ENCODE measurements around the gene APBB1.

Gene APBB1

DNA sequence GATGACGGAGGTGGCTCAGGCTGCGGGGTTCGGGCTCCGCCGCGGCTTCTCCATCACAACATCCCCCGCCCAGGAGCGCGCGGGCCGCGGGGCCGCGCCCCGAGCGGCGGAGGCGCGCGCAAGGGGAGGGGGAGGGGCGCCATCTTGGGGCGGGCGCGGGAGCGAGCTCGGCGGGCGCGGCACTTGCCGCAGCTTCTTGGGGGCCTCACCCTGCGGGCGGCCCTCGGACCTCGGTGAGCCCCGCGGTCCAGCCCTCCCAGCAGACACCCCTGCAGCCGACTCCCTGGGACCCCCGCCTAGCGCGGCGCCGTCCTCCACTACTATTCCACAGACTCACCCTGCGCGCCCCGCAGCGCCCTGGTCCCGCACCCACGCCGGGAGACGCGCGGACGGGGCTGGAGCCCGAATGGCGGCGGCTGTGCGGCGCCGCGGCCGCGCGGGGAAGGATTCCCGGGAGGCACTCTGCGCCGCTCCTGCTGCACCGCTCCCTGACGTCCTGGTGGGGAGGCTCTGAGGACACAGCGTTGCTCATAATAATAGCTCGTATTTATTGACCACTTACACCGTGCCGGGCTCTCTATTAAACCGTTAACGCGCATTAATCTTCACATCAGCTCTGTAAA, at the start of gene APBB1:
Gene APBB1, minus strand, starts transcription at position 86 of the 623 bp plus-strand sequence. CDS start 7,747 bp downstream, outside the sequence.
- DNase-seq (ENCODE audit: low spot score), result peak; percentile 86
- in situ Hi-C loops (cut with MboI; ENCODE audit: low pct_unique_long_range_greater_than_20kb, low sequenced_read_pairs, unreplicated experiment), result no loop called here
- TF ChIP-seq, protein P1, sequence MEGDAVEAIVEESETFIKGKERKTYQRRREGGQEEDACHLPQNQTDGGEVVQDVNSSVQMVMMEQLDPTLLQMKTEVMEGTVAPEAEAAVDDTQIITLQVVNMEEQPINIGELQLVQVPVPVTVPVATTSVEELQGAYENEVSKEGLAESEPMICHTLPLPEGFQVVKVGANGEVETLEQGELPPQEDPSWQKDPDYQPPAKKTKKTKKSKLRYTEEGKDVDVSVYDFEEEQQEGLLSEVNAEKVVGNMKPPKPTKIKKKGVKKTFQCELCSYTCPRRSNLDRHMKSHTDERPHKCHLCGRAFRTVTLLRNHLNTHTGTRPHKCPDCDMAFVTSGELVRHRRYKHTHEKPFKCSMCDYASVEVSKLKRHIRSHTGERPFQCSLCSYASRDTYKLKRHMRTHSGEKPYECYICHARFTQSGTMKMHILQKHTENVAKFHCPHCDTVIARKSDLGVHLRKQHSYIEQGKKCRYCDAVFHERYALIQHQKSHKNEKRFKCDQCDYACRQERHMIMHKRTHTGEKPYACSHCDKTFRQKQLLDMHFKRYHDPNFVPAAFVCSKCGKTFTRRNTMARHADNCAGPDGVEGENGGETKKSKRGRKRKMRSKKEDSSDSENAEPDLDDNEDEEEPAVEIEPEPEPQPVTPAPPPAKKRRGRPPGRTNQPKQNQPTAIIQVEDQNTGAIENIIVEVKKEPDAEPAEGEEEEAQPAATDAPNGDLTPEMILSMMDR (IDR thresholded peaks at IDR 0.05; ENCODE audit: extremely low read depth, insufficient read depth, missing control alignments), result no peak

DNA sequence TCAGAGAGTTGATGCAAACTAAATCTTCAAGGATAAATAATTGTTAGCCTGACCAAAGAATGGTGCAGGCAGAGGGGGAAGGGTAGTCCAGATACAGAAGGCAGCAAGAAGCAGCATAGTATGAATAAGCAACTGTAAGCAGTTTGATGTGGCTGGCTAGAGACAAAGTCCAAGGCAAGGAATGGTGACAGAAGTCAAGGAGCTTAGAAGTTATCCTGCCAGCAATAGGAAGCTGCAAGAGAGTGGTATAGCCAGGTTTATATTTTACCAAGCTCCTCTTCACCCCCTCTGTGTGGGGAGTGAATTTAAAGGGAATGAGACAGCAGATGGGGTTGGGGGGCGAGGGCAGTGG, 40.2 kb upstream of the APBB1 start:
- in situ Hi-C loops (cut with MboI; ENCODE audit: low pct_unique_long_range_greater_than_20kb, low sequenced_read_pairs, unreplicated experiment), result no loop called here
- TF ChIP-seq, protein P1 (IDR thresholded peaks at IDR 0.05; ENCODE audit: extremely low read depth, insufficient read depth, missing control alignments), result no peak

DNA sequence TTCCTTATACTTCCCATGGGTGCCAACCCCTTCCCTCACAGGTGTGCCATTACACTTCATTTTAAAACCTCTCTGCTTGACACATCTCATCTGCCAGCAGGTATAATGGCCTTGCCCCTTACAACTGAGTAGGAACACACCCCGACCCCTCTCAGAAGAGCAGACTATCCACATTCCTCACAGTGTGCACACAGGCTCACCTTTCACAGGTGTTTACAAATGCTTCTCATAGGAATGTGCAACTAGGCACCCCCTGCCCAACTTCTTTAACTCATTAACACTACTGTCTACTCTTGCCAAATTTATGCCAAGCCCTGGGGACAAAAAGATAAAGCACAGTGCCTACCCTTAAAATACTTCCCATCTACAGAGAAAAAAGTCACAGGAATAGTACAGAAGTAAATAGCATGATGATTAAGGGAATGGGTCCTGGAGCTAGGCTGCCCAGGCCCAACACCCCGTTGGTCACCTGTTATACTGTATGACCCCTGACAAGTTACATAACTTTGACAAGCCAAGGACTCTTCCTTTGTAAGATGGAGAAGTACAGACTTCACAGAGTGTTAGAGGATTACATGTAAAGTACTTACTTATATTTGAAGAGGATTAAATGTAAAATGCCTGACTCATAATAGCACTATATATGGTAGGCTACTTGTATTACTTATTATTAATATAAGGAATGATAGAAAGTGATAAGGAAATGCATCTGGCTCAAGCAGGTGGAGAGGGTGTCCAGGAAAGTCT, 39.6 kb upstream of the APBB1 start:
- in situ Hi-C loops (cut with MboI; ENCODE audit: low pct_unique_long_range_greater_than_20kb, low sequenced_read_pairs, unreplicated experiment), result no loop called here
- TF ChIP-seq, protein P1 (IDR thresholded peaks at IDR 0.05; ENCODE audit: extremely low read depth, insufficient read depth, missing control alignments), result no peak
- no peak for DNase-seq (ENCODE audit: low spot score)

More for the DNA sequence above, 40.2 kb upstream of the APBB1 start:
- no peak for DNase-seq (ENCODE audit: low spot score)

DNA sequence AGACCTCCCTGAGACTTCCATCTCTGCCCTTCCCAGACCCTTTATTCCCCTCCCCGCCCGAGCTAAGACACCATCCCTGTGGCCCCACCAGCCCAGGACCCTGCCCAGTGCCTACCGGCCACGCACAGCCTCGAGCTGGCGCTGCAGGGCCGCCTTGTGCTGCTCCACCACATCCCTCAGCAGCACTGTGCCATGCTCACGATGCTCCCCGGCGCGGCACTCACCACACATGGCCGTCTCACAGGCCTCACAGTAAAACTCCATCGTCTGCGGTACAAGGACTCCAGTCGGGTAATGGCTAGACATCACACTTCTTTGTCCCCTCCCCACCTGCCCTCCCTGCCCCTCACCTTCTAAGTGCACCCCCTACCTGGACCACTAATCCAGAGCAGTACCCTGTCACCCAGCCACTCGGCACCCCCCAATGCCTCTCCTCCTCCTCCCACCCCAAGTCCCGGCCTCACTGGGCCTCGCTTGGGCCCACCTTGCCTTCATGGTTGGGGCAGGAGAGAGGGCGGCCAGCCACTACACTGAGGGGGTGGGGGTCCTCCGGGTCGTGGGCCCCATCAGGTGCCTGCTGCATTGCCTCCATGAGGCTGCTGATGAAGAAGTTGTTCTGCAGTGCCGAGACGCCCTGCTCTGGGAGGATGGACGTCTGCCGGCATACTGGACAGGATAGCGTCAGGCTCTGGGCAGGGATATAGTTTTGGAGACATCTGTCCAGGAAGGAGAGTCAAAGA, 38.9 kb upstream of the APBB1 start:
- TF ChIP-seq, protein P1 (IDR thresholded peaks at IDR 0.05; ENCODE audit: extremely low read depth, insufficient read depth, missing control alignments), result no peak
- in situ Hi-C loops (cut with MboI; ENCODE audit: low pct_unique_long_range_greater_than_20kb, low sequenced_read_pairs, unreplicated experiment), result no loop called here
- no peak for DNase-seq (ENCODE audit: low spot score)

DNA sequence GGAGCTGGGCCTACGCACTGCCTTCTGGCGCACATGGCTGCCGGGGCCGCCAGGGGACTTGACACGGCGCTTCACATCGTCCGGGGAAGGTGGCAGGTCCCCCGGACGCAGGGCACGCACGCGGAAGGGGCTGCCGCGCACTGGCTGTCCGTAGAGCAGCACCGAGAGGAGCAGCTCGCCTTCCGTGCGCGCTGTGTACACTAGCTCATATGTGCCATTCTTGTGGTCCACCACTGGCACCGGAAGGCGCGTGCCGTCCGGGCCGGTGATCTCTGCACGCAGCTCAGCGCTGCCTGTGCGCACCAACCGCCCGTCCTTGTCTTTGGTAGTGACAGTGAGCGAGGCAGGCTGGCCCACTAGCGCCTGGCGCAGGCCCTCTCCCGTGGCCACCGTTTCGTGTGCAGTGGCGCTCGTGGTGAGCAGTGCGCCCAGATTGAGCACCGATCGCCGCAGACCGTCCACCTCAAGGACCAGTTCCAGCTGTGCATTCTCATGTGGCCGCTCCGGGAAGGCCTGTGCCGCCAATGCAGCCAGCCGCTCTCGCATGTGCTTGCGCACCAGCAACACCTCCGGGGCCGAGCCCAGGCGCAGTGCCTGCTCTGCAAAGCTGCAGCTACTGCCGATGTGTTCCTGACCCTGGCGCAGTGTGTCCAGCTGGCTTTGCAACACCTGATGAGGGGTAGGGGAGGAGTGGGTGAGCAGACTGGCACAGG, 37.6 kb upstream of the APBB1 start:
- in situ Hi-C loops (cut with MboI; ENCODE audit: low pct_unique_long_range_greater_than_20kb, low sequenced_read_pairs, unreplicated experiment), result no loop called here
- TF ChIP-seq, protein P1 (IDR thresholded peaks at IDR 0.05; ENCODE audit: extremely low read depth, insufficient read depth, missing control alignments), result no peak

DNA sequence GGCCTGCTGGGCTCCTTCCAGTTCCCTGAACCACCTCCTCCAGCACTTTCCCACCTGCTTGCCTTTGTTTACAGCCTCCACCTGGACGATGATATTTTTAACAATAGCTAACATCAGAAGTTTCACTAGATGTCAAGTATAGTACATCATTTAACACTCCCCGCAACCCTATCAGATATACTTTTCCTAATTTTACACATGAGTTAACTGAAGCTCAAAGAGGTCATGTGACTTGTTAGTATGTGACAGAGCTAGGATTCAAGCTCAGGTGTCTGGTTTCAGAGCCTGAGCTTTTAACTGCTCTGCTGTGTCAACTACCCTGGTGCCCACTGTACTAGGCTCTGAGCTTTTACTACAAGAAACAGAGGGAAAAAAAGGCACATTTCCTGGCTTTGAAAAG, 36.2 kb upstream of the APBB1 start:
- TF ChIP-seq, protein P1 (IDR thresholded peaks at IDR 0.05; ENCODE audit: extremely low read depth, insufficient read depth, missing control alignments), result no peak
- DNase-seq (ENCODE audit: low spot score), result no peak

More for the DNA sequence above, 37.6 kb upstream of the APBB1 start:
- no peak for DNase-seq (ENCODE audit: low spot score)

More for the DNA sequence above, 36.2 kb upstream of the APBB1 start:
- in situ Hi-C loops (cut with MboI; ENCODE audit: low pct_unique_long_range_greater_than_20kb, low sequenced_read_pairs, unreplicated experiment), result no loop called here

Measured in GM13977 (cell line).